Lower lobe of right lung (tissue), 2 donors: Measurements from ENCODE around the gene NAB2. TPM values are rescaled to one million over a fixed set of nuclear protein-coding genes. Genes with fewer than 3 reads are reported as not detected.

Source experiments
- ATAC-seq, 2 donors: fragments of 200-7000 bp; cut with Tn5 transposase; one replicate each; pipeline ENCODE4 v1.9.1; 2020 to 2022; ENCODE audit warnings: mild to moderate bottlenecking in 2 of 2, moderate library complexity in 2 of 2
- DNase-seq: peaks from one replicate; pipeline ENCODE4 v3.0.0-alpha.2; 2020
- H3K27ac ChIP-seq: fragments of 200-600 bp; one replicate; pipeline ENCODE4 v1.8.0; 2022
- H3K27me3 ChIP-seq: fragments of 200-600 bp; one replicate; pipeline ENCODE4 v1.8.0; 2022; ENCODE audit warnings: low read depth
- H3K36me3 ChIP-seq: fragments of 200-600 bp; one replicate; pipeline ENCODE4 v1.8.0; 2022; ENCODE audit warnings: mild to moderate bottlenecking
- H3K4me1 ChIP-seq: fragments of 200-600 bp; one replicate; pipeline ENCODE4 v1.8.0; 2022
- H3K4me3 ChIP-seq: fragments of 200-600 bp; one replicate; pipeline ENCODE4 v1.8.0; 2022; ENCODE audit warnings: mild to moderate bottlenecking
- H3K9me3 ChIP-seq: fragments of 200-600 bp; one replicate; pipeline ENCODE4 v1.8.0; 2022
- CTCF ChIP-seq: fragments of 200-600 bp; IDR thresholded peaks from one replicate; pipeline ENCODE4 v1.8.0; 2022; ENCODE audit warnings: antibody characterized with exemption, mild to moderate bottlenecking
- intact Hi-C: fragments of 100-400 bp; cut with DNase I; formaldehyde crosslinking; loops from one replicate; pipeline ENCODE4 v1.11.0; 2022
- long read RNA-seq: library from polyadenylated mRNA; unstranded; transcript quantifications from one replicate; pipeline ENCODE4 v2.0.0, GENCODE V29; 2021
- total RNA-seq: library from RNA; stranded (reverse); fragmentation: NEBNext Ultra II Directional; extraction: Animal tissue kit (Norgen Biotek cat#: 25700); gene quantifications from one replicate; pipeline ENCODE4 v1.2.1, GENCODE V29; 2021
- donor health status: DM: no; HTN: yes; CAD: no; lungs with severe emphysema.

Gene NAB2
- 28.9 TPM for total RNA-seq
- long read RNA-seq, transcript NAB2-201 (7 exons, 2,711 nt): major isoform, 14 of 29 reads
- long read RNA-seq, partial matches to known transcripts: 11 of 29 reads
- long read RNA-seq, other reads (novel, unspliced or antisense): 3 of 29 reads

GRCh38 chr12:57088354-57089270 lies at the start of gene NAB2:
NAB2 (plus strand) TSS chr12:57089114; CDS start chr12:57089272, 158 bp downstream.
- Histone ChIP-seq H3K4me1 (peaks cover 57% of the 10 kb centered on the region), H3K36me3 (peaks cover 29% of the 10 kb centered on the region), H3K9me3 (no peaks in the 10 kb centered on the region), H3K27ac (peak within 1 kb of the TSS; percentile 99), H3K27me3 (no peaks in the 10 kb centered on the region), H3K4me3 (peak within 1 kb of the TSS; percentile 94)
- TF ChIP-seq CTCF: no peak
- DNase-seq (peak; percentile 98), ATAC-seq (peak; percentile 79 to 87)
- intact Hi-C loops: no loop called here

- Histone ChIP-seq H3K4me1 (no peaks in the 10 kb centered on the region), H3K27ac (no peak overlapping the region), H3K36me3 (no peaks in the 10 kb centered on the region), H3K9me3 (no peaks in the 10 kb centered on the region), H3K4me3 (no peak overlapping the region), H3K27me3 (no peaks in the 10 kb centered on the region)
- intact Hi-C loops: no loop called here
- no peak for TF ChIP-seq CTCF
- DNase-seq: no peak
- ATAC-seq: no peak
Measured at GRCh38 chr12:57040211-57040610, 48.7 kb upstream of the NAB2 start.

GRCh38 chr12:57040750-57041149 lies 48.2 kb upstream of the NAB2 start:
- TF ChIP-seq CTCF: no peak
- no peak for DNase-seq
- Histone ChIP-seq H3K4me3 (no peak overlapping the region), H3K27me3 (no peaks in the 10 kb centered on the region), H3K4me1 (no peaks in the 10 kb centered on the region), H3K27ac (no peak overlapping the region), H3K36me3 (no peaks in the 10 kb centered on the region), H3K9me3 (no peaks in the 10 kb centered on the region)
- ATAC-seq: no peak
- intact Hi-C loops: no loop called here

GRCh38 chr12:57042695-57043094 lies 46.2 kb upstream of the NAB2 start:
- Histone ChIP-seq H3K27ac (no peak overlapping the region), H3K9me3 (no peaks in the 10 kb centered on the region), H3K4me1 (peaks cover 1% of the 10 kb centered on the region), H3K36me3 (no peaks in the 10 kb centered on the region), H3K27me3 (no peaks in the 10 kb centered on the region), H3K4me3 (no peak overlapping the region)
- intact Hi-C loops: no loop called here
- ATAC-seq (no peak), DNase-seq (no peak)
- no peak for TF ChIP-seq CTCF

- DNase-seq (no peak), ATAC-seq (no peak)
- Histone ChIP-seq H3K36me3 (no peaks in the 10 kb centered on the region), H3K27ac (no peak overlapping the region), H3K4me1 (peaks cover 6% of the 10 kb centered on the region), H3K27me3 (no peaks in the 10 kb centered on the region), H3K4me3 (no peak overlapping the region), H3K9me3 (no peaks in the 10 kb centered on the region)
- TF ChIP-seq CTCF: no peak
- intact Hi-C loops: no loop called here
Measured at GRCh38 chr12:57044468-57044867, 44.4 kb upstream of the NAB2 start.
